Fibroblast of peridontal ligament (primary cell): Measurements from ENCODE around the gene MSX1.

Source experiments
- DNase-seq: peaks from one replicate; pipeline ENCODE4 v3.0.0-alpha.2; 2010; ENCODE audit errors: extremely low read depth

Gene MSX1

DNA sequence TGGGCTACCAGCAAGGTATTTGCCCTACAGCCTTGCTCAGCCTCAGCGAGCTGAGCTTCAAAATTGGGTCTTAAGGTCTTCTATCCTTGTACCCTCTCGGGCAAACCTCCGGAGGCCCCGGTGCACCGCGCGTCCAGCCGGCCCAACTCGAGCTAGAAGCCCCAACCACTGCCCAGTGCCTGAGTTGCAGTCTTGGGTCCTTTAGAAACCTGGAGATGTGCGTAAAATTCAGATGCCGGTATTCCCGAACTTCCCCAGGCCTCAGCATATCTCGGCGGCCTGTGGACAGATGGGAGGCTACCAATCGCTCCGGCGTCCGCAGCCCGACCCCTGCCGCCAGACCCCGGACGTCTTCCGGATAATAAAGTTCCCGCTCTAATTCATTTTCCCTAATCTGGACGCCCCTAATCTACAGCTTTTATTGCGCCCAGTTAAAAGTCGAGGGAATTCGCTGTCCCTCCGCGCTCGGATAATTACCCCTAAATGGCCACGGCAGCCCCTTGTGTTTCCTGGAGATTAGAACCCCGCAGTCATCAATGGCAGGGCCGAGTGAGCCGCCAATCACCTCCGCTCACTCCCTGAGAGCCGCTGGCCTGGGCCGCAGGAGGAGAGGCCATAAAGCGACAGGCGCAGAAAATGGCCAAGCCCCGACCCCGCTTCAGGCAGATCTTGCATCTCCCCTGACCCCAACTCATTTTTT lies 1.5 kb upstream of the MSX1 start:
- peak; percentile 18 for DNase-seq

DNA sequence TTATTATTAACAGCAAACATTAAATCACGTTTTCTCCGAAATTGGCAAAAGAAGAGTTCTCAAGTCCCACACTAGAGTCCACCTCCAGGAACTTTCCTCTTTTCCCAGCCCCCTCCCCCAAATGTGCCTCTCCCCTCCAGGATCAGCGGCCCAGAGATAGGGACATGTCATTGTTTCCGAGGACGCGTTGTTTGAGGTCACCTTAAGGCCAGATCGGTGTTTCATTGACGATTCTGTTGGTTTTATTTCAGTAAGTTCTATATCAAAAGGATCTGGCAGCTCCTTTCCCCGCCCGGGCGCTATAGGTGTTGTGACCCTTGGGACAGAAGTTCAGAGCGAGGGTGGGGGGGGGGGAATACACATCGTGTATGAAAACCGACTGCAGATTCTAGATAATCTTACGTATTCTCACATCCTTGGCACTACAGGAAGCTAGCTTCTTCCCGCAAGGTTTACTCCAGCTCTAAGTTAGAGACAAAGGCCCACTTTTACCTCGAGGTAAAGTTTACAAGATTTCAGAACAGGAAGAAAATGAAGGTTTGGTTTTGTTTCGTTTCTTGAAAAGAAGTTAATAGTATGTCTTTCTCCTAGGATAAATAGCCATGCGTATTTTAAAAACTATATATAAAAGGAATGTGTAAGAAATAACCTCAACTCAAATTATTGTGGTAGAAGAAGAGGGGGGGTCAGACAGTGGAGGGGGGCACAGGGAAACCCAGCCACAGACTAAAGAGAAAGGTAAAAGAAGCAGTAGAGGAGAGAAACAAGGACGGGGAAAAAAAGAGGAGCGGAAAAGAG lies 739 bp upstream of the MSX1 start:
- peak; percentile 55 for DNase-seq

DNA sequence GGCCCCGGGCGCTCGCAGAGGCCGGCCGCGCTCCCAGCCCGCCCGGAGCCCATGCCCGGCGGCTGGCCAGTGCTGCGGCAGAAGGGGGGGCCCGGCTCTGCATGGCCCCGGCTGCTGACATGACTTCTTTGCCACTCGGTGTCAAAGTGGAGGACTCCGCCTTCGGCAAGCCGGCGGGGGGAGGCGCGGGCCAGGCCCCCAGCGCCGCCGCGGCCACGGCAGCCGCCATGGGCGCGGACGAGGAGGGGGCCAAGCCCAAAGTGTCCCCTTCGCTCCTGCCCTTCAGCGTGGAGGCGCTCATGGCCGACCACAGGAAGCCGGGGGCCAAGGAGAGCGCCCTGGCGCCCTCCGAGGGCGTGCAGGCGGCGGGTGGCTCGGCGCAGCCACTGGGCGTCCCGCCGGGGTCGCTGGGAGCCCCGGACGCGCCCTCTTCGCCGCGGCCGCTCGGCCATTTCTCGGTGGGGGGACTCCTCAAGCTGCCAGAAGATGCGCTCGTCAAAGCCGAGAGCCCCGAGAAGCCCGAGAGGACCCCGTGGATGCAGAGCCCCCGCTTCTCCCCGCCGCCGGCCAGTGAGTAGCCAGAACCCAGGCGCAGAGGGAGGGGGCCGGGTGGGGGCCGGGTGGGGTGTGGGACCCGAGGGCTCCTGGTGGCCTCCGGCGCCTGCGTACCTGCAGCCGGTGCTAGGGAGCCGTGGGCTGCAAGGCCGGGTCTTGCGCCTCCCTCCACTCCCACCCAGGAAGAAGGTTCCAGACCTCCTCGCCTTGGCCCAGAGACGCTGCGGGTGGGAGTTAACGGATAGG lies 534 bp downstream of the MSX1 start:
- DNase-seq: peak; percentile 16

DNA sequence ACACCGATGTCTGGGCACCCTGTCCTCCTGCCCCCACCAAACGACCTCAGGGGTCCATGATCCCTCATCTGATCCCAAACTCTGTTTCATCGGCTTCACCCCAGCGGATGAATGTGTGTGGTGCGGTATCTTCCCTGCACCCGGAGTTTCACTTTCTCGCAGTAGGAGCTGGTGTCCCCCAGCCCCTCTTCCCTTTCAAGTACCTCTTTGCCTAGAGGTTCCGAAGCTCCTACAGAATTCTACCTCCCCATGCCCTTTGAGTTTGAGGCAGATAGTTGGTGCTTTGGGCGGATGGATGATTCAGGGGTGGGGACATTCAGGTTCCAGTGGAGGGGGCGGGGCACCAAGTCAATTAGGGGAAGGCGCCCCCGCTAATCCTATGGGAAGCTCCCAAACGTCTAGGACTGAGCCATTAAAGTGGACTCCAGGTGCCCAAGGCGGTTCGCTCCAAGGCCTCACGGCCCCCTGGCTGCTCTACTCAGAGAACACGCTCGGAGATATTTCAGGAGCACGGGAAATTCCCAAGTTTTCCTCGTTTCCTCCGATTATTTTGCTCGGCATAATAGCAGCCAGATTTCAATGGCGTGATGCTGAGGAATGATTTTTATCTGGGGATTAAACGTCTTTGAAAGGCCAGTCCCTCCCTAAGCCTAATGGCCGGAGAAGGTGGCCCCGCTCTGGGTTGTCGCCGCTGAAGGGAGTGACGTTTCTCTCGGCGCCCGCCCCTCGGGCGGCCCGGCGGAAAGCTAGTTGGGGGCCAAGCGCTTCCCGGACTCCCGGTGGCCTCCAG lies 1.3 kb downstream of the MSX1 start:
- DNase-seq: peak; percentile 61

DNA sequence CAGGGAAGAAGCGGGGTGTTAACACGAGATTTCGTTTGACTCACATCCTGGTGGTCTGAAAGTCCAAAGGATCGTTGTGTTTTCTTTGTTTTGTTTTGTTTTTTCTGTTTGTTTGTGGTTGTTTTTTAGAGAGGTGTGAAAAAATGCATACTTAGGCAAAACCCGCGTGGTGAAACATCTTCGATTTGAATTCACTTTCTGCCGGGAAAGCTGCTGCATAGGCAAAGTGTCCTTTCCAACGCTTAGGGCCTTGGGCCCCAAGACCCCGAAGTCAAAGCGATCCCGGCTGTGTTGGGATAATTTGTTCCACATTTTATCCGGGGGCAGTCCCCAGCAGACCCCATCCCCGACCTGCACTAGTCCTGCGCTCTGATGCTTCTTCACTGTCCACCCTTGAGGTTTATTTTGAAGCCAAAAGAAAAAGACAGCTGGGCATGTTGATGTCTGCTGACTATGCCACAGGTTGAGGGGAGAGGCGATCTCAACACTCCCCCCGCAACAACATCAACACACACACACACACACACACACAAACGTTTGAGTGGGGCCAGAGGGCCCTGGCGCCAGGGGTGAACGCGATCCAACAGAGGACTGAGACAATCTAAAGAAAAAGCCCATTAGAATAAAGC lies 2.0 kb downstream of the MSX1 start:
- peak; percentile 60 for DNase-seq

DNA sequence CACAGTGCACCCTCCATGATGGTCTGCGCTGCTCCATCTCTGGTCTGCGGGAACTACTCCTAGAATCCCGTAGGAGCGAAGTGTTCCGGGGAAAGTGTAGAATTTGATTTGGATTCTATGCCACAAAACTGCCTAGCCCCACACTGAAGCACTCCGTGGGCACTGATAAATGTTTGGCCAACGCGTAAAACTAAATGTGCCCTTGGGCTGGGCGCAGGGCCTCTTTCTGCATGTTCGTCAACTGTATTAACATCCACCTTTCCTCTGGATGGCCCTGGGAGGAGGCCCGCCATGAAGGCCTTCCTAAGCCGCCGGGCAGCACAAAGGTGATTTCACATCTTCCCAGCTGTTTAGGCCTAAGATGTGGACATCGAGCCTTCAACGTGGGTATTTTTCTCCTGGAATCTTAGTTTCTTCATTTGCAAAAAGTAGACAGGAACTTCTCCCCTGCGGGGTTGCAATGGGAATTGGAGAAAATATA lies 2.6 kb downstream of the MSX1 start:
- DNase-seq: peak; percentile 63

DNA sequence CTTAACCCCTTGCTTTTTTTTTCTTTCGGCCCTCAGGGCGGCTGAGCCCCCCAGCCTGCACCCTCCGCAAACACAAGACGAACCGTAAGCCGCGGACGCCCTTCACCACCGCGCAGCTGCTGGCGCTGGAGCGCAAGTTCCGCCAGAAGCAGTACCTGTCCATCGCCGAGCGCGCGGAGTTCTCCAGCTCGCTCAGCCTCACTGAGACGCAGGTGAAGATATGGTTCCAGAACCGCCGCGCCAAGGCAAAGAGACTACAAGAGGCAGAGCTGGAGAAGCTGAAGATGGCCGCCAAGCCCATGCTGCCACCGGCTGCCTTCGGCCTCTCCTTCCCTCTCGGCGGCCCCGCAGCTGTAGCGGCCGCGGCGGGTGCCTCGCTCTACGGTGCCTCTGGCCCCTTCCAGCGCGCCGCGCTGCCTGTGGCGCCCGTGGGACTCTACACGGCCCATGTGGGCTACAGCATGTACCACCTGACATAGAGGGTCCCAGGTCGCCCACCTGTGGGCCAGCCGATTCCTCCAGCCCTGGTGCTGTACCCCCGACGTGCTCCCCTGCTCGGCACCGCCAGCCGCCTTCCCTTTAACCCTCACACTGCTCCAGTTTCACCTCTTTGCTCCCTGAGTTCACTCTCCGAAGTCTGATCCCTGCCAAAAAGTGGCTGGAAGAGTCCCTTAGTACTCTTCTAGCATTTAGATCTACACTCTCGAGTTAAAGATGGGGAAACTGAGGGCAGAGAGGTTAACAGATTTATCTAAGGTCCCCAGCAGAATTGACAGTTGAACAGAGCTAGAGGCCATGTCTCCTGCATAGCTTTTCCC lies 3.4 kb downstream of the MSX1 start:
- peak; percentile 48 for DNase-seq

DNA sequence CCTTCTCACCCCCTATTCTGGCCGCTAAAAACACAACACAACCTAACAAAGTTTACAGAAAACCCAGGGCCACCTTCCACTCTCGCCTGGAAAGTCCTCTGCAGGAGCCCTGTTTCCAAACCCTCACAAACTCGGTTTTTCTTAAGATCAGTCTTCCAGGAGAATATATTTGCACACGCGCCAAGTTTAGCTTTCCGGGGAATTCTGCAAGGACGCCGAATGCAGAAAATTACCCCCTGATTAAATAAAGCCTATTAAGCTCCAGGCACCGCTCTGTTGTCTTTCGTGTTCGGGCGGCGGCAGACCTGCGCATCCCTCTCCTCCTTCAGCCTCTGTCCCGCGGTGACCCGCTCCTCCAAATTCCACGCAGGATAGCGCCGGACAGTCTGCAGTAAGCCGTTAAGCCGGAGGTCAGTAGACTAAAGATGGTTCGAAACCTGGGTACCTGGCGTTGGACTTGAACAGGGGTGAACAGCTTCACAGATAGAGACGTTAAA lies 5.0 kb downstream of the MSX1 start:
- peak; percentile 67 for DNase-seq

DNA sequence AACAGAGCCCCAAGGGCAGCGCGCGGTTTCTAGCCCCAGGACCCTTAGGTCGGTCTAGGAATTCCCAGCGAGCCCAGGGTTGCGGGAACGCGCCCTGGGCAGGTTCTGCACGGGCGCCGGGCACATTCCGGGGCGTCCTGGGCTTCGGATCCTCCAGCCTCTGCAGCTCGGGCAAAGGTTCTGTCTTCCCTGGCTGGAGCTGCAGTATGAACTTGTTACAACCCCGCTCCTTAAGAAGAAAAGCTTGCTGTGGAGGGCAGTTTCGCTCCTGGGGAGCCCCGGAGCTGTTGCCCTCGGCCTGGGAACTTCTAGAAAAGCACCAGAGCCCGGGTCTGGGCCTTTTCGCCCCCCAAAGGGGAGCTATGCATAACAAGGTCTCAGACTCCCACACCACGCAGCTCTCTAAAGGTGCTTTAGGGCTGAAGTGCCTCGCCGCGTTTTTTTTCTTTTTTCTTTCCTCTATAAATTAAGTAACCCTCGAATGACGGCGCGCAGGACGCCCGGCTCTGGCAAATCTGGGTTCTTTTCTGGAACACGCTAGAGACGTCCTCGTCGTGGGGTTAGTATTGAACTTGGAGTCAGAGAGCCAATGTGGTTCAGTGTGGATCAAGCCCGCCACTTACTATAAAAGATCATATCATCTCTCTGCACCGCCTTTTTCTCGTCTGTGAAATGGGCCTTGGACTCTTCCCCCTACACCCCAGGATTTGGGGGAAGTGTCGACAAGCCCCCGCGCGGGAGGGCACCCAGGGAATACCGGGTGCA lies 5.7 kb downstream of the MSX1 start:
- DNase-seq: peak; percentile 75

DNA sequence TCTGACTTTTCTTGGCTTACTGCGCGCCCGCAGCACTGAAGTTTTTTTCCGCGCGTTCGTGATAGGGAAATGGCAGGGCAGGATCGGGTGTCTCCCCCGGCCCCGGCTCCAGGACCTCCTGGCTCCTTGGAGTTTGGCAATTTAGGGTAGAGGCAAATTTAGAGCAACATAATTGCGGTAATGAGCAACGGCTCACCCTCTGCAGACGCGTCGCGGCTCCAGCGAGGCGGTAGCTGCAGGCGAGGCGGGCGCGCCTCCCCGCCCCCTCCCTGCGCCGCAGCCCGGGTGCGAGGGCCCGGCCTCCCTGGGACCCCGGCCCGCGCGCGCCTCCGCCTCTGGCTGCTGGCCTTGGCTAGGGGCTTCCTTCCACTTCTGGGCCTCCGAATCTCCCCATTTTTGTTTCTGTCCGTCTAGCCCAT lies 6.2 kb downstream of the MSX1 start:
- DNase-seq: no peak

DNA sequence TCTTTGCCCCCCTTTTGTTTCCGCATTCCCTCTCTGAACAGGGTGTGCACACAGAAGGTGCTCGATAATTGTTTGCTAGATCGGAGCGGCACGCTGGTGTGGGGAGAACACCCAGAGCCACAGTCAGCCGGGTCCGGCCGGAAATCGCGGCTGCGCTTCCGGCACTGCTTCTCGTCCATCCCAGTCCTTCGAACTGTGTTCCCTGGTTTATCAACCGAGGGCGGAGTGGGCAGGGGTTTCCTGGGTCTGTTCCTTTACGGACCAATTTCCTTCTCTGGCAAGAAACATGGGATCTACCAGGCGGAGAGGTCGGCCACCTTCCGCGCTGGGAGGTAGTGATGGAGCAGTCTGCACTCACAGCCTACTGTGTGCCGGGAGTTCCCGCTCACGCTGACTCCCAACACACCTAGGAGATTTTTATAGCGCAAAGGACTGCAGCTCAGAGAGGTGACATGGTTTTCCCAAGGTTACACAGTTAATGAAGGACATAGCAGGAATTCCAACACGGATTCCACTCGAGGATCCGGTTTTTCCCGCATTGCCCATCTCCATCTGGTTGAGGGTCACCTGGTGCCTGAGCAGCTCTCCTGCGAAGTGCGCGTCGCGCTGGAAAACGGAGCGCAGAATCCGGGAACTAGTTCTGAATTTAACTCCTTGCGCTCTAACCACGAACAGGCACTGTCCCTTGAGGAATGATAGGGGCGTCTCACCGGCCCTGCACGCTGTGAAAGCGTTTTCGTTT lies 6.8 kb downstream of the MSX1 start:
- DNase-seq: peak; percentile 71

DNA sequence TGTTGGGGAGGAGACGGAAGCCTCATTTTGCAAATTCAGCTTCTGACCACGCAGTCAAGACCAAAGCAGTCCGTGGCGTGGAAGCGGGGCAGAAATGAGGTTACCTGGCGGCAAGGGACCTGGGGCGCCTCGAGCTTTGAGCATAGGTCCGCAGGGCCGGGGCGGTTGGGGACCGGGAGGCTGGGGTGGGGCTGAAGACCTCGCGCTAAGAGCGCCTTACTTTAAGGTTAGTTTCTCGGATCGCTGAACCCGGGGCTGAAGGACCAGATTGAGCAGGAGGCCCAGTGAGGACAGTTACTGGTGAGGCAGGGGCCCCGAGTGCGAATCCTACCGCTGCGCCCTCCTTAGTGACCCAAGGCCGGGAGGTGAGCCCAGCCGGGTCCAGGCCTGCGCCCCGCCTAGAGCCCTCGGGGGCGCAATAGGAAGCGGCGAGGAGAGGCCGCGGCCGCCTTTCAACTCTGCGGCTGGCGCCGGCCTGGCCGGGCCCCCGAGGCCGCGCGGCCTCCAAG lies 7.5 kb downstream of the MSX1 start:
- DNase-seq: no peak

DNA sequence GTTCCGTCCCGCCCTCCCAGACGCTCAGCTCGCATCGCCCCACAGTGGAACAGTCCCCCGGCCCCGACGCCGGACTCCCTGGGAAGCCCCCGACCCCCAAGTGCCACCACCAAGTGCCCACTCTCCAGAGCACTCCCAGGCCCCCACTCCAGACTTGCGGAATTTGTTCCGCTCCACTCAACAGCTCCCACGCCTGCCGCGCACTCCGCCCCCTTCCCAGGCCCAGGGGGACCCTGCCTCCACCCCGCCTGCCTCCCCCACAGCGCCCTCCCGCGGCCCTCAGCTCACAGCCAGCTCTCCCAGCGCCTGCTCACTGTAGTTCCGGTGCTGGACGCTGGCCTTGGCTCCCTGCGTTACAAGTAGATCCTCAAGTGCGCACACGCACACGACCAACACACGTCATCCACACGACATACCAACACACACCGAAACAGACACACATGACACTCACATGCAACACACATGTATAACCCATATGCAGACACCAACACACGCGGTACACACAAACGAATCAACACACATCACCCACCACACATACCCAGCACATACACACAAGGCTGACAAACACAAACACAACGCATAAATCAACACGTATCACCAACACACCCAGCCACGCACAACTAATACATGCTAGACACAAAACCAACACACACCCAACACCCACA lies 8.0 kb downstream of the MSX1 start:
- peak; percentile 96 for DNase-seq

DNA sequence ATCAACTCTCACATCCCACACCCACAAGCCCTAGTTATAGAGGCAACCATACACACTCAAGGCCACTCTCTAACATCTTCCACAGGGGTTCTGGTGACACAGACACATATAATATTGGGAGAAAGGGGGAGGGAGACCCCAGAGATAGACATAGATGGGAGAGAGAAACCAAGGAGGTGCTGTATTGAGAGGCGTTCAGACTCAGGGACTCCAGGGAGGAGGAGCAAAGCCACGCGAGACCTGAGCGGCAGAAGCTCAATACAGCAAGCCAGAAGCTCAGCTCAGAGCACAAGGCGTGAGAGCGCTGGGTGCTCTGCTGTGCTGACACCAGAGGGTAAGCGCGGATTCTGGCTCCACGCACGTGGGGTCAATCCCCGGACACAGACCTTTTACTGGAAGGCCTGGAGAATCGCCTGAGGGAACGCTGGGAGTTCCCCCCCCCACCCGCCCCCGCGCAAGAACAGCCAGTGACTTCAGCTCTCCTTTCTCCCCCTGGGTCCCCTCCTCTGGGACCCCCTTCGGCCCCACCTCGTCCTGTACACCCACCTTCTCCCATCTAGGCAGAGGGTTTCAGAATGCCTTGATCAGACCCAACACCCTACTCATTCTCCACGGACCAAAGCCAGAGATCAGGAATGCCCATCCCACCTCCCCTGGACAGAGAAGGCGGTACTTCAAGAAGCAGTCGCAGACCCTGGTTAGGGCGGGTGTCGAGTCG lies 8.7 kb downstream of the MSX1 start:
- DNase-seq: peak; percentile 29

DNA sequence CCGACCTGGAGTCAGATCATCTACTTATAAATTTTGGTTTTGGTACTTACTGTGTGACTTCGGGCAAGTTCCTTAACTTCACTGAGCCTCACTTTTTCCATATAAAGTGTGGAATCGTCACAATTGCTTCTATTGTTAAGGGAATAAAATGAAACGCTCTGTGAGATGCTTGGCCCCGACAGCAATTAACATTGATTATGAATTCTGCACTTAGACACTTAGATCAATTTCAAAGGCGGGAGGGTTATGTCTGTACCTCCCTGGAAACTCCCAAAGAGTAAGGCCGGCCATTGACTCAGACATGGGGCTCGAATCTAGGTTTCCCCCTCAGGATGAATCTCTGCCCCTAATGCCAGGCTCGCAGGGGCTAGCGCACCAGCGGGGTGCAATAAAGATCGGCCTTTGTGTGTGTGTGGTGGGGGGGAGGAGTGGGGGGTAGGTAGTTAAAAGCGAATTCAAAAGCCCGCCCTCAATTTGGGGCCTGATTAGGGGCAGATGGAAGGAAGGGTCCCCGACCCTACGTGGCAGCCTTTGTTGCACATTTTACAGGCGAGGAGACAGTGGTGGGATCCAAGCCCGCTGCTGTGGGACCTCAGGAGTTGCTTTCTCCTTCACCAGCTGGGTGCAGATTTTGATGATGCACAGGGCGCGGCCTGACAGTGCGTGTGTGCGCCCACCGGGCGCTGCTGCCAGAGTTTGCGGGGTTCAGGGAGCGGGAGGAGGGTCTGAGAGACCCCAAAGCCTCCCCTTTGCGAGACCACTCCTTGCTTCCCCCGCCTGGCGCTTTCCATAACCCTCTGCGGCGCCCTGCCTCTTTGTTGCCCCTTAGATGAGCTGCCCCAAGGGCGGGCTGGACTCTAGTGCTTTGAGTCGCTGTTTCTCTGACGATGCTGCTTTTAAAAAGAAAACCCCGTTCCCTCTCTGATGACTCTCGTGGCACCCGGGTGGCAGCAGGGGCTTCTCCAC lies 9.6 kb downstream of the MSX1 start:
- no peak for DNase-seq
